Middle frontal gyrus (tissue), 1 donor: Measurements from ENCODE around the gene DTWD2.

Experiments used
- DNase-seq: peaks from one replicate; pipeline ENCODE4 v3.0.0-alpha.2; 2015; ENCODE audit warnings: low spot score; ENCODE audit errors: extremely low spot score

Gene DTWD2

GRCh38 chr5:118788351-118788750, 200.0 kb downstream of the DTWD2 start:
- no peak for DNase-seq
